IPS-15b (cell line): ENCODE measurements around the gene RALGPS1.

Experiments
- H3K27me3 ChIP-seq: one replicate; pipeline ENCODE4 v1.6.1; 2013; ENCODE audit warnings: low read length; ENCODE audit not compliant: control insufficient read depth, insufficient read depth
- H3K36me3 ChIP-seq: one replicate; pipeline ENCODE4 v1.6.1; 2013; ENCODE audit warnings: low read length; ENCODE audit not compliant: control insufficient read depth, insufficient read depth
- H3K4me1 ChIP-seq: one replicate; pipeline ENCODE4 v1.6.1; 2013; ENCODE audit warnings: mild to moderate bottlenecking, low read length; ENCODE audit not compliant: control insufficient read depth, insufficient read depth
- H3K4me3 ChIP-seq: one replicate; pipeline ENCODE4 v1.5.1; 2013; ENCODE audit warnings: low read depth, low read length
- H3K9ac ChIP-seq: one replicate; pipeline ENCODE4 v1.6.1; 2013; ENCODE audit warnings: low read depth, mild to moderate bottlenecking, low read length
- H3K9me3 ChIP-seq: one replicate; pipeline ENCODE4 v1.6.1; 2013; ENCODE audit warnings: mild to moderate bottlenecking, low read length; ENCODE audit not compliant: control insufficient read depth, insufficient read depth

The RALGPS1 gene

DNA sequence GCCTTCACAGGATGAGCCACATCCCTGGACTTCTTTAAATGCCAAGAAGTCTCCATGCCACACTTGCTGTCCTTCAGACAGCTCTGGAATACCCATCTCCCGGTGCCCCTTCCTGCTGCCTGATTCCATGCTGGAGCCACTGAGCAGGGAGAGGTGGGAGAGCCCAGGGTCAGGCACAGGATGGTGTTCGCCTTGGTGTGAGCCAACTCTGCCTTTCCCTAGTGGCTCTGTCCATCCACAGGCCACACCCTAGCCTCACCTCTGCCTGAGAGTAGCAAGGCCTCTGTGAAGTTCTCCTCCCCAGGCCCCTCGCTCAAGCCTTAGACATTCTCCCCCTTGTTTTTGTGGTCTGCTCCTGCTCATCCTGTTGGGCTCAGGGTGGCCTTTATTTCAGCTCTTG lies 262.0 kb downstream of the RALGPS1 start:
- Histone ChIP-seq H3K9me3 (no peaks in the 10 kb centered on the region), H3K36me3 (no peaks in the 10 kb centered on the region), H3K4me1 (no peaks in the 10 kb centered on the region), H3K9ac (no peak overlapping the region), H3K27me3 (no peaks in the 10 kb centered on the region), H3K4me3 (no peak overlapping the region)

DNA sequence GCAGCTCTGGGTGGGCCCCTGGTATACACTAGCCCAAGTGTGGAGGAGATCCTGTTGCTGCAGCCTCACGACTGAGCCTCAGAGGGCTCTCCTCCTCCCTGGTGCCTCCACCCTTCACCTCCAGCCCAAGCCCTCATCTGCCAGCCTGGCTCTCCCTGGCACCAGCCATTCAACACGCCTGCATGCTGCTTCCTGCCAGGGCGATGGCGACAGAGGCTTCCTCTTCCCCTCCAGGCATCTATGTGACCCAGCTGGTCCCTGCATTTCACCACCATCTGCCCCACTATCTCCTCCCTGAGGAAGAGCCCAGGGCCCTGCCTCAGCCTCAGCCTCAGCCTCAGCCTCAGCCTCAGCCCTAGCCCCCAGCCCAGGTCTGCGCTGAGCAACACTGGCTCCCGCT lies 262.6 kb downstream of the RALGPS1 start:
- Histone ChIP-seq H3K4me3 (no peak overlapping the region), H3K36me3 (no peaks in the 10 kb centered on the region), H3K27me3 (no peaks in the 10 kb centered on the region), H3K9me3 (no peaks in the 10 kb centered on the region), H3K9ac (no peak overlapping the region), H3K4me1 (no peaks in the 10 kb centered on the region)

DNA sequence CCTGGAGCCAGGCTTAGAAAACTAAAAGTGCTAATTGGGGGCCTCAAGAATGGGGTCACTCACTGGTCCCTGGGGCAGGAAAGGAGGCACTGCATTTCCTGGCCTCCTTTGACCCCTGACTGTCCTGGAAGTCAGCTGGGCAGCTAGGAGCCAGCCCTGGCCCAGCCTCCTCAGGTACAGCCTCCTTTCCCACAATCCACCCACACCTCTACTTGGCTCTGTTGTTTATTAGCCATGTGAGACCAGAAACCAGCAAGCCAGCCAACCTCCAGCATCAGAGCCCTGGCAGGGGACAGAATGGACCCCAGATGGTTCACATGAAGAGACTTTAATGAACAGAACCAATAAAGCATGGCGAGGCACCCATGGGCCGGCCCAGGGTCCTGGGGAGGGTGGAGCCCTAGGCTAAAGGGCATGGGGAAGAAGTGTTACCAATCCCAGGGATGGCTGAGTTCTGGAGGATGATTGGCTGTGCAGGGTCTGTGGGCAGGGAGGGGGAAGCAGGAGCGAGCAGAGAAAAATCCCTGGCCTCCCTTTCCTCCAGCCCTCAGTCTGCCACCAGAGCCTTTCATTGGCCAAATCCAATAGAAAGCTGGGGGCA lies 263.2 kb downstream of the RALGPS1 start:
- no peaks in the 10 kb centered on the region for H3K27me3 ChIP-seq

DNA sequence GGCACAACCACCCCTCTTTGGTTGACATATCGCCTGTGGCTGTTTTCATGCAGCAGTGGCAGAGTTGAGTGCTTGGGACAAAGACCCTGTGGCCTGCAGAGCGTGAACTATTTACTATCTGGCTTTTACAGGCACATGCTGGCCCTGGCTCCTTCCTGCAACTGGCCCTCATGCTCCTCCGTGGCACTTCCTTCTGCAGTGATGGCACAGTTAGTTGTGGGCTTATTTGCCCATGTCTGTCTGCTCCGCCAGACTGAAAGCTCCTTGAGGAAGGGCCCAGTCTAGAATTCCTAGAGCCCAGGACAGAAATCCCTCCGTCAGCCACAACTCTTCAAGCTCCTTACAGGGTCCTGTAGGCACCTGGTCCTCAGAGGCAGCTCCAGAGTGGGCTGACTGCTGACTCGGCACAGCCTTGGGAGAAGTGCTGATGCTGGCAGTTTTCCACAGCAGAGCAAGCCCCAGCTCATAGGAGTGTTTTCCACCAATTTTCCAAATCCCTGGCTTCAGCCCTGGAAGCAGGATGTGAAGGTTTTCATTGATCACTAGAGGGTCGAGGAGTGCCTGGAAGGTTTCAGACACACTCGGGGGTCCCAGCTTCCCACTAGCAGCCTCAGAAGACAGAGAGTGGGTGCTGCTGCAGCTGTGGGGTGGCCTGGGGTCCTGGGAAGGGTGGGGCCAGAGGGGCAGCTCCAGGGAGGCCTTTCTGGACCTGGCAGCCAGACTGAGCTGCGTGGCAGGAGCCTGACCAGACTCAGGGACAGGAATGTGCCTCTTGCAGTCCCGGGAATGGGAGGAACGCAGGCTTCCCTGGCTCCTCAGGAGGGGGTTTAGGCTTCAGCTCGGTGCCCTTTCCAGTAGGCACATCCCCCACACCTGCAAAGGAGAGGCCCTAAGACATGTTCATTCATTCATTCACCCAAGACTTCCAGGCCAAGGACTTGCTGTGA lies 264.4 kb downstream of the RALGPS1 start:
- H3K4me3 ChIP-seq: no peak overlapping the region
- H3K9me3 ChIP-seq: no peaks in the 10 kb centered on the region

More for the DNA sequence above, 263.2 kb downstream of the RALGPS1 start:
- Histone ChIP-seq H3K36me3 (no peaks in the 10 kb centered on the region), H3K9me3 (no peaks in the 10 kb centered on the region), H3K4me1 (no peaks in the 10 kb centered on the region), H3K9ac (no peak overlapping the region), H3K4me3 (no peak overlapping the region)

DNA sequence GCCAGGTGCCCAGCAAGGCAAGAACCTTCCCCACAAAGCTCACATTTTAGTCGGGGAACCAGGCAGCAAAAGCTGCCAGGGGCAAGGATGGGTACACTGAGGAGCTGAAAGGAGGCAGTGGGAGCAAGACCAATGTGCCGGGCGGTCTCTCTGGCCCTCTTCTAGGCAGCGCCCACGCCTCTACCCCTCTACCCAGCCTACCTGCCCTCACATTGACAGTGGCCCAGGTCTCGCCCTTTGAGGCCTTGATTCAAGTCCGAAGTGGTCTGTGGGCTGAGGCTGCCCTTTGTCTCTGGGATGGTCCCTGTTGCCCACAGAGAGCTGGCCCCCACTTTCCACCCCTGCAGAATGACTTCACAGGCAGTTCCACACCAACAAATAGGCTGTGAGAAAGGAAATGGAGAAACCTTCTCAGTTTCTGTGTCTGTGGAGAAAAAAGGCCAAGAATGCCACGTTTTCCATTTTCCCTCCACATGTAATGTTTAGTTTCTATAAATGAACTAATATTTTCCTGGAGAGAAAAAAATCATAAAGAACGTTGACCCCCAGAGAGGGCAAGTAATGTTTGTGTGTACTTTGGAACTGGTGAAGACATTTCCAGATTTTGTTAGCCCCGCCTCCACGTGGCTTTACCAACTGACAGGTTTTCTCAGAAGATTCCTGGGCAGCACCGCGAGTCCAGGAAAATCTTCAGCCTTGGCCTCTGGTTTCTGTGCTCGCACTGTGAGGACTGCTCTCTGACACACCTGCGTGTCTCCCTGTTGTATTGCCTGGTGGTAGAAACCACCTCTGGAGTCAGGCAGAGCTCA lies 265.3 kb downstream of the RALGPS1 start:
- no peaks in the 10 kb centered on the region for H3K4me1 ChIP-seq
- no peaks in the 10 kb centered on the region for H3K27me3 ChIP-seq
- H3K9ac ChIP-seq: no peak overlapping the region

More for the DNA sequence above, 264.4 kb downstream of the RALGPS1 start:
- no peaks in the 10 kb centered on the region for H3K4me1 ChIP-seq
- H3K27me3 ChIP-seq: no peaks in the 10 kb centered on the region
- no peak overlapping the region for H3K9ac ChIP-seq
- H3K36me3 ChIP-seq: no peaks in the 10 kb centered on the region

DNA sequence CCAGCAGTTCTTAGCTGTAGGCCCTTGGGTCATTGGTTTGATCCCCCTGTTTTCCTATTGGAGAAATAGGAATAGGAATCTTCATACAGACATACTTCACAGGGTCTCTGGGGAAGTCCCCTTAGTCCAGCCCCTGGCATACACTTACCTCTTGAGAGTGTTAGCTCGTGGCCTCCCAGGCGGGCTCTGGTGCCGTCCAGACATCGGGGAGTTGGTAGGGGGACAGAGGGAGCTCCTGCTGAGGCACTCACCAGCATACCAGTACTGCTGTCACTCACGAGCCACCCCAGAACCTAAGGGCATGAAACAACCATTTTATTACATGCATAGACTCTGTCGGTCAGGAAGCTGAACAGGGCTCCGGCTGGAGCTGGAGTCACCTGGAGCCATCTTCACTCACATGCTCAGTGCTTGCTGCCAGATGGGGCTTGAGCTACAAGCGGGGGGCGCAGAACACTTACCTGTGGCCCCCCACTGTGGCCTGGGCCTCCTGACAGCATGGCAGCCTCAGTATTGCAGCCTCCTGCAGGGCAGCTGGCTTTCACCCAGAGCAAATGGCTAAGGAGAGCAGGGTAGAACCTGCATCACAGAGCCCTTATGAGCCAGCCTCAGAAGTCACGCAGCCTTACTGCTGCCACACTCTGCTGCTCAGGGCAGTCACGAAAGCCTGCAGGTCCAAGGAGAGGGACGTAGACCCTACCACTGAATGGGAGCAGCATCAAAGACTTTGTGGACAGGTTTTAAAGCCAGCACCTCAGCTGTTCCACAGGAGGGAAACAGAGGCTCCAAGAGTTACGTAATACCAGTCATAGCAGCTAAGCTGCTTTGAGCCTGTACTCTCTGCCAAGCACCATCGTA lies 266.1 kb downstream of the RALGPS1 start:
- H3K9me3 ChIP-seq: no peaks in the 10 kb centered on the region
- H3K9ac ChIP-seq: no peak overlapping the region
- no peaks in the 10 kb centered on the region for H3K27me3 ChIP-seq
- no peak overlapping the region for H3K4me3 ChIP-seq
- no peaks in the 10 kb centered on the region for H3K36me3 ChIP-seq
- no peaks in the 10 kb centered on the region for H3K4me1 ChIP-seq

More for the DNA sequence above, 265.3 kb downstream of the RALGPS1 start:
- Histone ChIP-seq H3K9me3 (no peaks in the 10 kb centered on the region), H3K4me3 (no peak overlapping the region), H3K36me3 (no peaks in the 10 kb centered on the region)

DNA sequence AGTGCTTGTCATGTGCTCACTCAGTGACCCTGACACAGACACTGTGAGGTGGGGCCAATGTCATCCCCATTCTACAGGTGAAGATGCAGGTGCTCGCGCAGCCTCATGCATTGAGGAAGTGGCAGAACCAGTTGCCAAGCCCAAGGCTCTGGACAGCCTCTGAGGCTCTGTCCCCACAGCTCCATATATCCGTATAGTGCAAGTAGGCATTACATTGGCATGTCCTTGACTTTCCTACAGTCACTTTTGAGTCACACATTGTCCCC lies 266.7 kb downstream of the RALGPS1 start:
- Histone ChIP-seq H3K27me3 (no peaks in the 10 kb centered on the region), H3K9me3 (no peaks in the 10 kb centered on the region), H3K9ac (no peak overlapping the region), H3K4me1 (no peaks in the 10 kb centered on the region), H3K4me3 (no peak overlapping the region), H3K36me3 (no peaks in the 10 kb centered on the region)

DNA sequence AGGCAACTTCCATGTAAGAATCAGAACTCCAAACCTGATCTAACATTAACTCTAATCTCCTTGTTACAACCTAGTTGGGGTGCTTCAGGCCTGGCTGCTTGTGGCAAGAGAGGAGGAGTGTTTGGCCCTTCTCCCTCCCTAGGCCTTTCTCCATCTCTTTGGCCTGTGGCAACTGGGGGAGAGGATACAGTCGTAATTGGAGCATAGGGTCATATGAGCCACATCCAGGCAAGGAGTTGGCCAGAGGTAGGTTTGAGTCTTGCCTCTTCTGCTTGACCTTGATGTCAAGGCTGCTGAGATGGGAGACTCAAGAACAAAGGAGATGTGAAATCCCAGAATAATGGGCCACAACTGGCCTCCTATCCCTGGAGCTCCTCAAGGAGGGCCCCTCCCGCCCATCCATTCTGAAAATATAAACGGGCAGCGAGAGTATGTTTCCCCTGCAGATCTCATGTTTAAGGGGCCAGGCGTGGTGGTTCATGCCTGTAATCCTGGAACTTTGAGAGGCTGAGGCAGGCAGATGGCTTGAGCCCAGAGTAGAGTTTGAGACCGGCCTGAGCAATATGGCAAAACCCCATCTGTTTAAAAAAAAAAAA lies 267.1 kb downstream of the RALGPS1 start:
- H3K27me3 ChIP-seq: no peaks in the 10 kb centered on the region
- no peak overlapping the region for H3K4me3 ChIP-seq
- H3K4me1 ChIP-seq: no peaks in the 10 kb centered on the region
- H3K36me3 ChIP-seq: no peaks in the 10 kb centered on the region
- H3K9ac ChIP-seq: no peak overlapping the region
- no peaks in the 10 kb centered on the region for H3K9me3 ChIP-seq

DNA sequence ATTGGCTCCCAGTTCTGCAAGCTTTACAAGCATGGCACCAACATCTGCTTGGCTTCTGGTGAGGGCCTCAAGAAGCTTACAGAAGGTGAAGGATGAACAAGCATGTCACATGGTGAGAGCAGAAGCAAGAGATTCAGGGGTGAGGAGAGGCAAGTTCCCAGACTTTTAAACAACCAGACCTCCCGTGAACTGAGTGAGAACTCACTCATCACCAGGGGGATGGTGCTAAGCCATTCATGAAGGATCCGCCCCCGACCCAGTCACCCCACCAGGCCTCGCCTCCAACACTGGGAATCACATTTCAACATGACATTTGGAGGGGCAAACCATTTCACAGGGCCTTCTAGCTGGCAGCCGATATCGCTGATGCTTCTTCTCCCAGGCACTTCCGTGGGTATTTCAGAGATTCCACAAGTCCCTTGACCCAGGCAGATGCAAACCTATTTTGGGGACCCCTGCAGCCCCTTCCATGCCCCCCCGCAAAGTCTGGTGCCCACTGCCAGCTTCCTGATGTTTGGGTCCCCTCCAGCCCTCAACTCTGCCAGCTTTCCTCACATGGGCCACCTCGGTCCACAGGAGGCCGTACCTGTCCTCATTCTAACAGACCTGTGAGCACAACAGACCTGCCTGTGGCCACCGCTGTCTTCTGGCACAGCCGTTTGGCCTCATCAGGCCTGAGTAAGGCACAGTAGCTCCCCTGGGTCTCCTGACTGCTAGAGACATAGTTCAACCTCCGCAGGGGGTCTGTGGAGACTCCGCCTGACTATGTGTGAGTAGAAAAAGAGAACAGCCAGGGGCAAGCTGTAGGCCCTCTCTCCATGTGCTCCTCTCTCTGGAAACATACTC lies 268.5 kb downstream of the RALGPS1 start:
- Histone ChIP-seq H3K4me1 (no peaks in the 10 kb centered on the region), H3K9ac (no peak overlapping the region), H3K27me3 (no peaks in the 10 kb centered on the region), H3K4me3 (no peak overlapping the region), H3K9me3 (no peaks in the 10 kb centered on the region), H3K36me3 (no peaks in the 10 kb centered on the region)

DNA sequence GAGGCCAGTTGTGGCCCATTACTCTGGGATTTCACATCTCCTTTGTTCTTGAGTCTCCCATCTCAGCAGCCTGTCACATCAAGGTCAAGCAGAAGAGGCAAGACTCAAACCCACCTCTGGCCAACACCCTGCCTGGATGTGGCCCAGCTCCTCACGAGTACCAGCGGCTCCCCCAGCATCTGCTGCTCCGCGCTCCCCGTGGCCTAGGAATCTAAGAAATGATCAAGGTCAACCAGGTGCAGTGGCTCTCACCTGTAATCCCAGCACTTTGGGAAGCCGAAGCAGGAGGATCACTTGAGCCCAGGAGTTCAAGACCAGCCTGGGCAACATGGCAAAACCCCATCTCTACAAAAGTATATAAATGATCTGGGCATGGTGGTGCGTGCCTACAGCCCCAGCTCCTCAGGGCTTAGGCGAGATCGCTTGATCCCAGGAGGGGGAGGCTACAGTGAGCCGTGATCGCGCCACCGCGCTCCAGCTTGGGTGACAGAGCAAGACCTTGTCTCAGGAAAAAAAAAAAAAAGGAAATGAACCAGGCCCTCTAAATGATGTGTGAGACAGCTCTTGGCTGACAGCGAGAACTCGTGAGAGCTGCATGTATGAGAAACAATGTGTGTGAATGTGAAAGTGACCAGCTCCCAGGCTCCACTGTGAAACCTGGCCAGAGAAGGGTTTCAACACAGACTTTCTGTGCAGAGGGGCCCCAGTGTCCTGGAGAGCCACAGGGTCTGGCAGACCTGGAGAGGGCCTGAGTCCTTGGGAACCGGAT lies 269.4 kb downstream of the RALGPS1 start:
- Histone ChIP-seq H3K4me1 (no peaks in the 10 kb centered on the region), H3K9ac (no peak overlapping the region), H3K9me3 (no peaks in the 10 kb centered on the region), H3K4me3 (no peak overlapping the region), H3K27me3 (no peaks in the 10 kb centered on the region), H3K36me3 (no peaks in the 10 kb centered on the region)
